Measurements from ENCODE around the gene ITGAV.

The ITGAV gene

GRCh38 chr2:186617148-186617547 is 27.3 kb downstream of the ITGAV start:
- DNase-seq: no peak

GRCh38 chr2:186617771-186618170 is 27.9 kb downstream of the ITGAV start:
- DNase-seq: no peak

- no peak for DNase-seq
These were observed 28.8 kb downstream of the ITGAV start for GRCh38 chr2:186618696-186619095.

DNA sequence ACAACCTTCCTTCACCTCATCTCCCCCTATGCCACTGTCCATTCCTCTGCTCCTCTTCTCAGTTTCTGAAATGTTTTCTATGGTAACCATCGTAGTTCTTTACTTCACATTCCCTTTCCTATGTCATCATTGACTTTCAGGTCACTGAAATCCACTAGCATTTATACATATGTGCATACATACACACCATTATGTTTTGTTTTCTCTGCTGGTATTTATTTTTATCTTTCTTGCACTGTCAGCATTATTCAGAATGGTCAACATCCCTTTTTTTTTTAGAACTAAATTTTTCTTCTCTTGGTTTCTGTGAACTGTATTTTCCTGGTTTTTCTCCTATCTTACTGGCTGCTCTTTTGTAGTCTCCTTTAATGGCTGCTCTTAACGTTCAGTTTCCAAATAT is 33.2 kb downstream of the ITGAV start:
- no peak for DNase-seq

DNA sequence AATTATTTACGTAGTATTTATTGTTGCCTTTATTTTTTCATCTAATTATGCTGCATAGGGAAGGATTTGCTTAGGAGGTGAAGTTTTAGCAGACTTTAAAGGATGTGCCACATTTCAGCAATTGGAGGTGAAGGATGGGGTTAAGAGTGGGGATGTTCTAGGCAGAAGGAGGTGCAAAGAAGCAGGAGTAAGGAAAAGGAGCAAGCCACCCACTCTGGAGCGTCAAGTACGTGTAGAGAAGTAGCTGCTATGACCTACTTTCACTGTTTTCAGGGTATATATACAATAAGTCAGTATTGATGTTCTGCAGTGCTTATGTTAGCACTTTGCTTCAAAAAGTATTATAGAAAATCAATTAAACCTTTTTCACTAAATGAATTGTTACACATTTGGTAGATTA is 34.4 kb downstream of the ITGAV start:
- no peak for DNase-seq

GRCh38 chr2:186629250-186629996 is 39.6 kb downstream of the ITGAV start:
- no peak for DNase-seq

DNA sequence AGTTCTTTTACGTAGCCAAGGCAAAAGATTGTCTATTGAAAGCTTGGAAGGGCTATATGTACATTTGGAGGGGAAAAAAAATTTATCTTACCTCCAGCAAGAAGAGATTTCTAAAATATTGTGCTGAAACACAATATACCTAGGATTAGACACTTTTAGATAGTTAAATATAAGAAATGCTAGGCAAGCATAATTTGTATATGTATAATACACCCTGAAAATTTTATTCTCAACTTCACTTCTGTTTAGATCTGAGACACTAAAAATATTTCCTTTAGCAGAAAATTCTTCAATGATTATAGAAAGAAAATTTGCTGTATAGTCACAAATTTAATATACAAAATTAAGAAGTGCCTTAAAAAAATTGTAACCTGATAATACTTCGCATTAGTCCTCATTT is 42.6 kb downstream of the ITGAV start:
- no peak for DNase-seq

DNA sequence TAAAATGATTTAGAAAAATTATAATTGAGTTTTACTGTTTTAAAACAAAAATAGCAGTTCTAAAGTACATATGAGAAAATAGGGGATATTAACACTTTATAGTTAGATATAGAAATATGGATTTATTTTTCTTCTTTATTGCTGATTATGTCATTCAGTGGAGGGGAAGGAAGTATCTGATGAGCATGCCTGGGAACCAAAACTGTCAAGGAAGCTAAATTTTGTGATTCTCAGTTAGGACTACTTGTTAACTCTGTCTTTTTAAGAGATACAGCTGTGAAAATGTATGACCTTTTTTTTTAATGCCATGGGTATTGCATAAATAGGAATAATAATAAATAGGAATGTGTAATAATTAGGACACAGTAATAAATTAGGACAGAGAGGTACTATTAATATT is 44.8 kb downstream of the ITGAV start:
- no peak for DNase-seq

DNA sequence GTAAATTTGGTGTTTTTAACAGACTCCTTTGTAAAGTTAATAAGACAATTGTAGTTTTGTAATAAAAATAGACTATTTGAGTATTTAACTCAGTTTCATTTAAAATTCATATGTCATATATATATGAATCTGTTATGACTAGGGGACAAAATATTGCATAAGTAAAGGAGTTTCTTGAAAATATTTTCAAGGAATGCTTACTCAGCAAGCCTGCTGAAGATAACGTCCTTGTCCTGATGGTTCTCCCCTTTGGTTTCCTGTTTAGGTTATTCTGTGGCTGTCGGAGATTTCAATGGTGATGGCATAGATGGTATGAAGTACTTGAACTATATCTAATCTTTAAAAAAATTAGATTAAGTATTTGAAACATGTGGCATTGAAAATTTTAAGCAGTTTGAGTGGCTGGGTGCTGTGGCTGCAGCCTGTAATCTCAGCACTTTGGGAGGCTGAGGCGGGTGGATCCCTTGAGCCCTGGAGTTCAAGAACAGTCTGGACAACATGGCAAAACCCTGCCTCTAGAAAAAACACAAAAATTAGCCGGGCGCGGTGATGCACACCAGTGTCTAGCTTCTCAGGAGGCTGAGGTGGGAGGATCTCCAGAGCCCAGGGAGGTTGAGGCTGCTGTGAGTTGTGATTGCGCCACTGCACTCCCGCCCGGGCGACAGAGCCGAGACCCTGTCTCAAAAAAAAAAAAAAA is 47.1 kb downstream of the ITGAV start:
- DNase-seq: no peak

DNA sequence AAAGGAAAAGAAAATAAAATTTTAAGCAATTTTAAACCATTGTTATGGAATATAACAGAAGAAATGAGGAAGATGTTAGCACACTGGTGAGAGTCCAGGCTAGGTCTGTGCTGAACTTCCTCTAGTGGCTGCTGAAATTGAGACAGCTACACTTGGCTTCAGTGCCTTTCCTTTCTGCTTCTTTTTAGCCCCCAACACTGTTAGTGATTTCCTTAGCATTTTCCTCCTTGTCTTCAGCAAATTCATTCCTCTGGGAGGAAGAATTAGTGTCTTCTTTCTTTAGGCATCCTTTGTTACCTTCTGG is 47.6 kb downstream of the ITGAV start:
- no peak for DNase-seq

DNA sequence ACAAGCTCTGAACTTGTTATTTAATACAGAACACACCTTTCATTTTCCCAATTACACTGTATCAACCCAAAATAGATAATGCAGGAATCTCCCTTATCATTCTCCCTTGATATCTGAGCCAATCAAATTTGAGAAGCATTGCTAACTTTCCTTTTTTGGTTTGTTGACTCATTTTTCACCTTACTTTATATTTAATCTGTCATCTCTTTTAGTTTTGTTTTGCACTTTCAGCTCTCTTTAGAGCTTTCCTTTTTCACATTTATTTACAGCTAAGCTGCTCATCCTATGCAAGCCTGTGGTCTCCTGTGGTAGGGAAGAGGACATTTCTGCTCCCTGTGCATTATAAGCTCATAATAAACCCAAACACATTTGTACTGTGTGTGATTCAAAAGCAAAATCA is 50.1 kb downstream of the ITGAV start:
- DNase-seq: no peak

DNA sequence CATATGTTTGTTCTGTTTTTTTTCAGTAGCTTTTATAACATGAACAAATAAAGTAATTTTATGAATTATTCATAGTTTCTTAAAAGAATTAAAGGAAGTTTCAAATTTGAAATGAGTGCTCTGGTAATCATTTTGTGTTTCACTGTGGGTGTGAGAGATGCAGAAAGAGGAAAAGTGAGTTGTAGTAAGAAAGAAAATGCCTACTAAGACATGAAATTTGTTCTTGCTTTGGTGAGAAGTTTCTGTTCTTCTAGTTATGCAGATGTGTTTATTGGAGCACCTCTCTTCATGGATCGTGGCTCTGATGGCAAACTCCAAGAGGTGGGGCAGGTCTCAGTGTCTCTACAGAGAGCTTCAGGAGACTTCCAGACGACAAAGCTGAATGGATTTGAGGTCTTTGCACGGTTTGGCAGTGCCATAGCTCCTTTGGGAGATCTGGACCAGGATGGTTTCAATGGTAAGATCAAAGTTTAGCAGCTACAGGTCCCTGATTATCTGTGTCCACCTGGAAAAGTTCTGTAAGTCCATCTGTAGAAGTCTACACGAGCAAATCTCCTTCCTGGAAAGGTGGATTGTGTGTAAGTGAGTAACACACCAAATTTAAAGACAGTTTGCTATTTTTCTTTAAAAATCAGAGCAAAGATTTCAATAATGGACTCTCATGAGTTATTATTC is 51.4 kb downstream of the ITGAV start:
- no peak for DNase-seq

DNA sequence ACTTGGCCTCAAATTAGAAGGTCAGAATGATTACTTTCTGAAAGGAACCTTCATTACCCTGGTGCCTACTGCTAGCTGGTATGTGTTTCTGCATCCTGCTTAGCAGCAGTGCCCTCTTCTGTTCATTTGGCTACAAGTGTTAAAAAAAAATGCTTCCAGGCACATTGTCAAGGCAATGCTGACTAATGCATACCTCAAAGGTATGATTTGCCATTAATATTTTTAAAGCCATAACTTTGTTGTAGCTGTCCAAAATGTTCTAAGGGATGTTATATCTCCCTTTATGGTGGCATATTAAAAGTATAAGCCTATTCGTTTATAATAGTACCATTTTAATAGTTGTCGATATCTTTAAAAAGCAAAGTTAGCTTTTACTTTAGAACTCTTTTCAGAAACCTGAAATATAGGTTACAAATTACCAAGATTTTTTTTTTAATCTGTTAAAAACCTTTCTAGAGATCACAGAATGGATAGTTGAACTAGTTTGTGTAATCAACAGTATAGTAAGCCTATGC is 52.0 kb downstream of the ITGAV start:
- peak; percentile 1 for DNase-seq

- DNase-seq: no peak
These were observed 54.9 kb downstream of the ITGAV start for GRCh38 chr2:186644791-186645190.

DNA sequence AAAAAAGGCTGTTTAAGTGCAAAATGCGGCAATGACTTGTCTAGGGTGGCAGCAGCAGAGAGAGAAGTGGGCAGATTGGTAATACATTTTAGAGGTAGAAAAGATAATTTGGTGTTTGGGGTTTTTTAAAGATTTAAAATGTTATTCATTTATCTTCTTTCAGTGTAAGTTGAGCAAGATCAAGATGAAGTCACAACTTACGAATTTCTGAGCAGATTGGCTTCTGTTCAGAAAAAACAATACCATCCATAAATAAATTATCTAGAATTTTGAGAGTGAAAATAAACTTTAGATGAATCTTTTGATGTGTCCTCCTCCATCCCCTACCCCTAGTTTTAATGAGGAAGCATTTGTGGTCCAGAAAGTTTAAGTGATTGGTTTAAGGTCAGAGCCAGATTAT is 56.1 kb downstream of the ITGAV start:
- no peak for DNase-seq

DNA sequence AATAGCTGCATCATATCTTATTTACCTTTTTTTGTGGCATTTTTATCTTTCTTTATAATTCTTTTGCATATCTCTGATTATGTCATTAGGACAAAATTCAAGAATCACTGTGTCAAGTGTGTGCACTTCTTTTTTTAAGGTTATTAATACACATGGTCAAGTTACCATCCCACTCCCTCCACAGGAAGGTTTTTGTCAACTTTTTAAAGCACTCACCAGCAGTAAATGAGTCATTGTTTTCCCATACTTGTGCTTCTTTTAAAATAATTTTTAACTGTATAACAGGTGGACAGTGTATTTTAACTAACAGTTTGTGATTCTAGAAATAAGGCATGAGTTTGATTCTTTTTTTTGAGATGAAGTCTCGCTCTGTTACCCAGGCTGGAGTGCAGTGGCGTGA is 58.3 kb downstream of the ITGAV start:
- DNase-seq: no peak

DNA sequence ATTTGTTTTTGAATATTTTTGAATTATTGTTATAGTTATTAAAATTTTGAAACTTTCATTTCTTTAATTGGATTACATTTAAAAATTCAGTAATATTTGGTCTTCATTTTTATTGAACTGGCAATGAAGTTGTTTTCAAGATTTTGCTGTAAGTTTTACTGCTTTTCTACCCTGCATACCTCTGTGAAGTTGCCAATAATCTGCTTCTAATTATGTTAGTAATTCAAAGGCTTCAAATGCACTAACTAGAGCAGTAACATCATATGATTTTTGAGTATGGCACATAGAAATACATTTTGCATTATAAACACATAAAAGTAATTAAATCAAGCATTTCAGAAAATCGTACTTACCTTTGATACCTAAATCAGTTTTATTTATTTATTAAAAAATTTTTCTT is 63.7 kb downstream of the ITGAV start:
- DNase-seq: no peak

DNA sequence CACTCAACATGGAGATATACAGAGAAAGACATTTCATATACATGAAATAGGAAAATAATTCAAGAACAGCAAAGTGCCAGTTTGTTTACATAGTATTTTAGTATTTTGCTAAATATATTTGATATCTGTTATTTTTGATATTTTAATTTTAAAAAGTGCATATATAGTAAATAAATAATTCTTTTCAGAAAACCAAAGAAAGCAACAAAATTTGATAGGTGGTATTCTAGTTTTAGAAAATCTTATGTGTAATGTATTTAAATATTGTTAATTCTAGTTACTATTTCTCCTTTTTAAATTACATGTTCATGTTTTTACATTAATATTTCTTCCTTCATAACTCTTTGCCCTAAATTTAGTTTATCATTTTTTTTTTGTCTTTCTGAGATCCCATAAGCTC is 69.5 kb downstream of the ITGAV start:
- DNase-seq: no peak

DNA sequence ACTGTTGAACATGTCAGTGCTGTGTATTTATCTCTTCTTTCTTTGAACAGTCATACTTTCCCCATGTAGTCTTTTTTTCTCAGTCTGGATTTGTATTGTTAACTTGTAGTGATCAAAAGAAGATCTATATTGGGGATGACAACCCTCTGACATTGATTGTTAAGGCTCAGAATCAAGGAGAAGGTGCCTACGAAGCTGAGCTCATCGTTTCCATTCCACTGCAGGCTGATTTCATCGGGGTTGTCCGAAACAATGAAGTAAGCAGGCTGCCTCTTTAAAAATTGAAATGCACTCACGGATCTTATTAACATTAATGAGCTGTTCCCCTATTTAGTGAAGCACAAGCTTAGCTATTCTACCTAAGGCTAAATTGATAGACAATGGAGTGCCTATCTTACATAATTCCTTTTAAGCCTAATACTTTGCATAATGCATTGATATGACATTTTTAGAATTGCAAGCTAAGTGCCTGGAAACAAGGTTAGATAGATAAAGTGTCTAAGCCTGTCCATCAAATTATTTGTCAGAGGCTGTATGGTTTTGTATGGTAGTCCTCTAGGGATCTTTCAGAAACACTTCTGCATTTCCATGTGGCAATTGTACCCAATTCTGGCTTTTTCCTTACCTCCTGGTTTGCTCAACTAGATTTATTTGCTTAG is 74.7 kb downstream of the ITGAV start:
- DNase-seq: no peak

GRCh38 chr2:186669146-186669545 is 79.3 kb downstream of the ITGAV start:
- no peak for DNase-seq

DNA sequence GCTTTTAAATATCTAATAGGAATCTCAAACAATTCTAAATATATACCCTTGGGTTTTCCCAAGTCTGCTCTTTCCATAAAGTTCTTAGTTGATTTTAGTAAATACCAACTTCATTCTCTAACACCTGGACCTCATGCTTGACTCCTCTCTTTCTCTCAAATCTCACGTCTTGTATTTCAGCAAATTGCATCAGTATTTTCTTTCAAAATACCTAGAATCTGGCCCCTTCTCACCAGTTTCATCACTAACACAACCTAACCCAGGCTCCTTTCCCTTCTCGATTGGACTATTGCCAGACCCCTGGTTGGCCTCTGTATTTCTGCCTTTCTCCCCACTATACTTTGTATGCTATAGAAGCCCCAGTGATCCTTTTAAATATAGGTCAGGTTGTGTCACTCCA is 81.0 kb downstream of the ITGAV start:
- DNase-seq: no peak

DNA sequence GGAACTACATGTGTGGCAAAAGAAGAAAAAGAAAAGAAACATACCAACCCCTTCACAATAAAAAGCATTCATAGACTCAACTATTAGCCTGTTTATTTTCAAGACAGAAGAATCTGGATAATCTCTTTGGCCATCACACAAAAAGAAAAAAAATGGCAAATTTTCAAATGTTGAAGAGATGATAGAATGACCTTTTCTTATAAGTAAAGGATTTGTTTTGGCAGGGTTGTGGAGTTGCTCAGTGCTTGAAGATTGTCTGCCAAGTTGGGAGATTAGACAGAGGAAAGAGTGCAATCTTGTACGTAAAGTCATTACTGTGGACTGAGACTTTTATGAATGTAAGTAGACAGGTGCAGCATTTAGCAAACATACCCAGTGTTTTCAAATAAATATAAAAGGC is 85.5 kb downstream of the ITGAV start:
- DNase-seq: no peak

DNA sequence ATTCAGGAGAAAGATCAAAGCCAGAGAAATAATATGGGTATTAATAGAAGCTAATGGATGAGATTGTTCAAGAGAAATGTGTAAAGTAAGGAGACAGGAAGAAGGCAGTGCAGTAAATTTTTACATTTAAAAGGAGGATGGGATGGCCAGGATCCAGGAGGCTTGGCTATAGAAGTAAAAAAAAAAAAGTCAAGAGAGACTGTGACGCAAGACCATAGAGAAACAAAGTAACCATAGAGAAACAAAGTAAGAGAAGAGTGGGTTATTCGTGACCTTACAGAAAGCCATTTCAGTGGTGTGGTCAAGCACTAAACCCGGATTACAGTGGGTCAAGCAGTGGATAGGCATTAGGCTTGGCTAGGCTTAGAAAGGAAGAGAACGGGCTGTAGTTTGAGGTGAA is 93.5 kb downstream of the ITGAV start:
- no peak for DNase-seq

DNA sequence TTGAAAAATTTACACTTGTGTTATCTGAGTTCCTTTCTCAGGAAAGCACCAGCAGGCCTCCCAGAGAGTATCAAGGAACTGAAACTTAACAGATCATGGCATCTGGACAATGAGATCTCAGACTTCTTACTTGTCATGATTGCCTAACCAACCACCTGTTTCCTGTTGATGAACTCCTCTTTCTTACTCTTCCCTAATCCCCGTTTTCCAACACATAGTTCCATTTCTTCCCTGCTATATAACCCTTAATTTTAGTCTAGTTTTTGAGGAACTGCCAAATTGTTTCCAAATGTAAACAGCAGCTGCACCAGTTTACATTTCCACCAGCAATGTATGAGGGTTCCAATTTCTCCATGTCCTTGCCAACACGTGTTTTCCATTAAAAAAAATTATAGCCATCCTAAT is 98.0 kb downstream of the ITGAV start:
- no peak for DNase-seq
